Kasumi-1 (cell line): Measurements from ENCODE around the gene NABP1.

ENCODE experiments used
- DNase-seq, 2 experiments: peaks; one replicate each; lab custom pipeline; 2025; lab: John Stamatoyannopoulos, UW

Gene NABP1

DNA sequence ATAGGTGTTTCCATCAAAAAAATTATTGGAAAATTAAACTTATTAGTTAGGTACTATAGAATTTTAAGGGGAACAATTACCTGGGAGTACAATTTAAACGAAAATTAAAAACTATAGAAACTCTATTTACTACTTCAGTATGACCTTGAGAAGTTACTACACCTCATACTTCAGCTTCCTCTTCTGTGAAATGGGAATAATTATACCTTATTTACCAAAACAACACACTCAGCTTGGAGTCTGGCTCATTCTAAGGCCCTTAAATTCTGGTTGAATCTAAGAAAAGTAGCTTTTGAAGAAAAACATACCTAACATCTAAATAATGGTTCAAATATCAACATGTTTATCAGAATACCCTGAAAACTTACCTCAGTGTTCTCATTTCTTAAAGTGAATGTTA lies 2.7 kb downstream of the NABP1 start:
- DNase-seq = no peak

DNA sequence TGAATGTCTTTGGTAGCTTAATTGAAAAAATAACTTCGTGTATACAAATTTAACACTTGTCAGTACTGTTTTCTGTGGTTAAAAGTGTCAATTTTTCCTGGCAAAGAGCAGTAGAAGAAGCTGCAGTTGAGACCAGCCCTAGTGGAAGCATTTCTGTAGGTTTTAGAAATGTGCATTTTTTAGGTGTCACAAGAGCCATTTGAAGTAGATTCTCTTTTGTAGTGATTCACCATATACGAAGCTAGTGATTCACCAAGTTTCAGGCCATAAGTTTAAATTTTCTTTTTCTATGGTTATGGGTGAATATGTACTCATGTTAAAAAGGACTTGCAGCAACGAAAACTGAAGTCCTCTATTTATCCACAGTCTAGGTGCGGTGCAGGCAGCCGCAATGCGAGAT lies 4.2 kb downstream of the NABP1 start:
- no peak for DNase-seq

DNA sequence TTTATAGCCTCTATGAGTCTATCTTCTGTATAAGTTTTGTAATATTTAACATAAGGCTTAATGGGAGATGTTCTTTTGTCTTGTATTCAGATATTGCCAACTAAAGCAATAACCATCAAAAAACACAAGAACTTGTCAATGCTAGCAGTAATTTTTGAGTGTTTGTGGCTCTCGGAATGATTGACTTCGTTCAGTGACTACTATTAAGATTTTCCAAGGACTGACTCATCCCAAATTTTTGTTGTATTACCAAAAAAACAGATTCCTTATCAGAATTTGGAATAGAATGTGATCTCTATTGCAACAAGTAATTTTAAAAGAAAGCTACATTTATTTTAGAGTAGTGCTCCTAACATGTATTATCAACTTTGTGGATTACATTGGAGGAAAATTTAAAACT lies 8.1 kb downstream of the NABP1 start:
- DNase-seq = no peak

DNA sequence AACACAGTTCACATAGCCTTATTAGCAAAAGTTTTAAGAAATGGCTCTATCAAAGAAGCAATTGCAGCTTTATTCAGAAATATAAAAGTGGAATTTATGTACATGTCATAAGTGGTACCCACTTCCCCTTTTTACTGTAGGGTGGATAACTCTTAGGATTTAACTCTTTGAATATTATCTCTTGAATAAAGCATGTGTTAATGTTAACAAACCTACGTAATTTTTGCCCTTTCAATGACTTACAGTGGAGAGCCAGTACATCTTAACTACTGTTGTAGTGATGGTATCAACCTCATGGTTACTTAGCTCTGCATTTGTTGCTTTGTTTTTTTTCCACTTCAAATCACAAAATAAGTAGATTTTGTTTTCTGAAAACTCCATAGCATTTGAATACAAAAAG lies 8.8 kb downstream of the NABP1 start:
- DNase-seq = peak; percentile 33 to 49

DNA sequence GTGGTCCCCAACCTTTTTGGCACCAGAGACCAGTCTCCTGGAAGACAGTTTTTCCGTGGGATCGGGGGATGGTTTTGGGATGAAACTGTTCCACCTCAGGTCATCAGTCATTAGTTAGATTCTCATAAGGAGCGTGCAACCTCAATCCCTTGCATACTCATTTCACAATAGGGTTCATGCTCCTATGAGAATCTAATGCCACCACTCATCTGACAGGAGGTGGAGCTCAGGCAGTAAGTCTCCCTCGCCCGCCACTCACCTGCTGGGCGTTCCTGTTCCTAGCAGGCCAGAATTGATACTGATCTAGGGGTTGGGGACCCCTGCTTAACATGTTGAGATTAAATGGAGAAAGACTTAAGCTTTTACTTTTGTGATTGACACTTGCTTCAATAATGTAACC lies 9.9 kb downstream of the NABP1 start:
- DNase-seq = no peak

DNA sequence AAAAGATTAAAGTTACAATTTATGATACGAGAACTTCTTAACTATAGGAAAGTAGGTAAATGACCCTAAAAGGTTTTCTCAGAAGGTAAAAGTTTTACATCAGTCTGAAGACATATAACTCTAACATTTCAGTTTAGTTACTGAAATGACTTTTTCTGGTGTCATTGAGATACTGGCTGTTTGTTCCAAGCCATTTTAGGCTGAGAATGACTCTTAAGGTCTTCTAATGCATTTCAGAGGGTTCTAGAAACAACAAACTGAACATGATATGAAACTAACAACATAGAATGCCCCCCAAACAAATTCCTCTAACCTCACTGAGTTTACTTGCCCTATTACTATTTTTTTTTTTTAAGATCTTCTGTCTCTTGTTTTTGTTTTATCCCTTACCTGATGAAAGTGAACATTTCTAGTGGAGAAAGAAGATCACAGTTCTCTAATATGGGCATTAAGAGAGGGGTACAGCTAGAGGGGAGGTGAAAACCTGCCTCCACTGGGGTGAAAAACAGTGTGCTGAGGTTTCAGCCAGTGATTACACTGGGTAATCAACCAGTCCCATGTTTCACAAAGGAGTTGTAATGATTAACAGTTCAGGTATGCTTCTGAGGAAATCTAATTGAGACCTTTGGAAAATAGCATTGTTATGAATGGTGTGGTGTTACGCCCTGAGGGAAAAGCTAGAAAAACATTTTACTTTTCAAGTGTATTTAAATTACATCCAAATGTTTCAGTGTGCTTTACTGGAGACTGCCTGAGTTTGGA lies 11.2 kb downstream of the NABP1 start:
- DNase-seq = no peak

DNA sequence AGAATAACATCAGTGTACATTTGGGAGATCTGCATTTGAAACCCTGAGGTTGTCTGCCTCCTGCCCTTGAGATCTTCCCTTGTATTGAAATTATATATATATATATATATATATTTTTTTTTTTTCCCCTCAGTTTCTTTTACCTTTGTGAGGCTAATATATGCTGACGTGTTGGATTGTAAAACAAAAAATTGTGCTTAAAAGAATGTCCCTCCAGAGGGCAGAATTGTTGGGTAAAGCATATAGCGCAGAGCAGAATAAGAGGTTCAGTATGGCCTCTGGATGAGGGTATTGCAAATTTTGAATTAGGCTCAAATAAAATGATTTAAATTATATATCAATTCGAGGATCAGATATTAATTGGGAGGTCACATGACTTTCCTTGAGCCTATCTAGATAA lies 12.4 kb downstream of the NABP1 start:
- DNase-seq = peak; percentile 45 to 52

DNA sequence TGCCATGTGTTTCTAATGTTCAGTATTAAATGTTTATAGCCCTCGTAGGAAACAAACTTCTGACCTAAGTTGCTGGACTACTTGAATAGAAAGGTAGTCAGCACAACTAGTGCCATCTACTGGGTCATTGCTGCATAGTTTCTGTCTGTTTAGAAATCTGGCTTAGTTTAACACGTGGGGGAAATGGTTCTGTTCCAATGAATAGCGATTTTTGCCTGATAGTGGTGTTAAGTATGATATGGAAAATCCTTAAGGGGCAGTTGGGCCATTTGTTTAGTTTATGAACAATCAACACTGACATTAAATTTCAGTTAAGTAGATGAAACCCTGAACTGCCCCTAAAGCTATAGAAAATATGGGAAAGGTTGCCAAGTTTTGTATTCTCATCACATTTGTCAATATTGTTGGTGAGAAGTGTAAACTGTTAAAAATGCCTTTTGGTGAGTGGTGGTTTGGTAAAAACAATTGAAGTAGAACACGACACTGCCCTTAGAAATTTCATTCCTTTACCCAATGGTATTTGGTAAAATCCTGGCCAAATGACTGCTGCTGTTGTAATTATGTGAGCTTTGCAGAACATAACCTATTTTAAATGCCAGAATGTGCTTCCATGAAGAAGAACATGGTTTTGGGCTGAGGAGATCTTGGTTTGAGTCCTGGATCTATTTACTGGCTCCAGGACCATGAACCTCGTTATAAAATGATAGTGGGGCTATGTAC lies 13.2 kb downstream of the NABP1 start:
- peak; percentile 89 to 95 for DNase-seq

DNA sequence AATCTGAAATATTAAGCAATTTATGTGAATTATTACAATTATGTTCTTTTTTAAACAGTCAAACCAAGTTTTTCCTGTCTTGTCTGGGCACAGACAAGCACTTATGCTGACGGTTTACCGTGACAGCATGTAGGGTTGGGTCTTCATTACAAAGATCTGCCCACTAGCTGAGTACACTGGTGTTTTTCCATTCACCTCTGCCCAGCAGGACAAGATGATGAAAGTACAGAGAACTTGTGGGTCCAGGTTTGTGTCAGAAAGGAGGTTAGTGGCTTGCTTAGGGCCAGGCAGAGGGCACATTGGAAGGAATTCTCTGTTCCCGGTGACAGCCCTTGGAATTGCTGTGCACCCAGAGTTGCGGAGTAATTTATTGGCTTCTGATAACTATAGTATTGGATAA lies 14.0 kb downstream of the NABP1 start:
- DNase-seq = no peak

DNA sequence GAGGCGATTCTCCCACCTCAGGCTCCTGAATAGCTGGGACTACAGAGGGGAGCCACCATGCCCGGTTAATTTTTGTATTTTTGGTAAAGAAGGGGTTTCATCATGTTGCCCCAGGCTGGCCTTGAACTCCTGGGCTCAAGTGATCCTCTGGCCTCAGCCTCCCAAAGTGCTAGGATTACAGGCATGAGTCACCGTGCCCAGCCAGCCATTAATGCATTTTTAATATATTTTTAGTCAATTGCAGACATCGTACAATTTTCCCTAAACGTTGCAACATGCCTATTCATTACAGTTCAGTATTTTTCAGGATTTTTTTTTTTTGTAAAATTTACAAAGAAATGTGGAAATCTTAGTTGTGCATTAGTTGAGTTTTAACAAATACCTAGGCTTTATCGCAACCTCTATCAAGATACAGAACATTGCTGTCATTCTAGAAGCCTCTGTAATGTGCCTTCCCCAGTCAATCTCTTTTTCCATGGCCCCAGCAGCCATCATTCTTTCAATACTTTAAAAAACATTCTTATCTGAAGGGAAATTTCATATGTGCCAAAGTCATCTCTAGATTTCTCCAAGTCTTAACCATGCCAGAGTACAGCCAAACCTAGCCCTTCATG lies 14.7 kb downstream of the NABP1 start:
- no peak for DNase-seq

DNA sequence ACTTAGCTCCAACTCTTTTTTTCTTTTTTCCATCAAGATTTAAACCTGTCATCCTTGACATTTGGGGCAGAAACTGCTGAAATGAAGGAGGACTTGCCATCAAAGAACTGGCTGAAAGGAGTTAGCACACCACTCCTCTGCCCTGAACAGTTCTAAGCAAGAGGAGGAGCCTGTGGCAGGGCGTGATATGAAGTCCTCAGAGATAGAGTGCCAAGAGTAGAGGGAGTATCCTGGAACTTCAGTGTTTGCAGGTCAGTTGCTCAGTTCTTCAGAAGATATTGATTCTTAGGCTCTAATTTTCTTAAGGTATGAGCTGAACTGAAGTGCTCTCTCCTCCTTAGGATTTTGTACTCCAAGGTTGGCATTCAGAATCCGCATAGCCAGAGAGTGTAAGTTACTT lies 15.2 kb downstream of the NABP1 start:
- no peak for DNase-seq

DNA sequence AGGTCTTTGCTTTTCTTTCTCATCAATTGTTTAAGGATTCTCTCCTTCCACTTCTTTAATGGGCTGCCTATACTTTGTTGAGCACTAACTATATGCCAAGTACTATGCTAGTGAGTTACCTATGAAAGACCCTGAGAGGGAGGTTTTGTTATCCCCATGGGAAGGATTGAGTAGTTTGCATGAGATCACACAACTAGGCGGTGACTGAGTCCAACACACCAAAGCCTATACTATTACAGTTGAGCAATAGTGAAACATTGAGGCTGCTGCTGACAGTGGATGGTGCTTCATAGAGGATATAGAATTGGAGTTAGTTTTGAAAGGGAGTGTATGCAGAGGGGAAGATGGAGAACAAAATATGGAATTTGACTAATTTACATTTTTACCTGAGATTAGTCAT lies 15.8 kb downstream of the NABP1 start:
- no peak for DNase-seq

DNA sequence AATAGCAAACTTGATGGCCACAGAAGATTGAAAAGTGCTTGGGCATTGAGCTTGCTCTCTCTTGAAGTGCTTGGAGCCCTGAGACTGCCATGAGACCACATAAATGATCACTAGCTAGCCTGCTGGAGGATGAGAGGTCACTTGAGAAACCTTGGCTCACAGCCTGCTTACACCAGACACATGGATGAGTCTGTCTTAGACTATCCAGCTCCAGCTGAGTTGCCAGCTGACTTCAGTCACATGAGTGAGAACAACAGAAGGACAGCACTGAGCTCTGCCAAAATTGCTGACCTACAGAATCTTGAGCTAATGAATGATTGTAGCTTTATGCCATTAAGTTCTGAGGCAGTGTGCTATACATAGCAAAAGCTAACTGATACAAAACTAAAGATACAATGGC lies 18.1 kb downstream of the NABP1 start:
- no peak for DNase-seq

DNA sequence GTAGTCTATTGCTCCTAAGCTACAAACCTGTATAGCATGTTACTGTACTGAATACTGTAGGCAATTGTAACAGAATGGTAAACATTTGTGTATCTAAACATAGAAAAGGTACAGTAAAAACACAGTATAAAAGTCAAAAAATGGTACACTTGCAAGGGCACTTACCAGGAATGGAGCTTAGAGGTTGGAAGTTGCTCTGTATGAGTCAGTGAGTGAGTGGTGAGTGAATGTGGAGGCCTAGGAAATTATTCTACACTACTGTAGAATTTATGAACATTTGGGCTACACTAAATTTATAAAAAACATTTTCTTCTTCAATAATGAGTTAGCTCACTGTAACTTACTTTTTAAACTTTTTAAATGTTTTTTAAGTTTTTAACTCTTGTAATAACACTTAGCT lies 19.0 kb downstream of the NABP1 start:
- no peak for DNase-seq

DNA sequence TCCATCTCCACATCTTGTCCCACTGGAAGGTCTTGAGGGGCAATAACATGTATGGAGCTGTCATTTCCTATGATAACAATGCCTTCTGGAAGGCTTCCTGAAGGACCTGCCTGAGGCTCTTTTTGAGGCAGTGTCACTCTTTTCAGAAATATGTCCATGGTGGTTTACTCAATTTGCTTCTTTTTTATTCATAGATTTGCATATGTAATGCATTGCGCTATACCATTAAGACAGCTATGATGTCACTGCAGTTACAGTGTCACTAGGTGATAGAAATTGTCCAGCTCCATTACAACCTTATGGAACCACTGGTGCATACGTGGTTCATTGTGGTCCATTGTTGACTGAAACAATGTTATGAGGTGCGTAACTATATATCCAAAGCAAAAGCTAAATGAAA lies 19.9 kb downstream of the NABP1 start:
- no peak for DNase-seq

DNA sequence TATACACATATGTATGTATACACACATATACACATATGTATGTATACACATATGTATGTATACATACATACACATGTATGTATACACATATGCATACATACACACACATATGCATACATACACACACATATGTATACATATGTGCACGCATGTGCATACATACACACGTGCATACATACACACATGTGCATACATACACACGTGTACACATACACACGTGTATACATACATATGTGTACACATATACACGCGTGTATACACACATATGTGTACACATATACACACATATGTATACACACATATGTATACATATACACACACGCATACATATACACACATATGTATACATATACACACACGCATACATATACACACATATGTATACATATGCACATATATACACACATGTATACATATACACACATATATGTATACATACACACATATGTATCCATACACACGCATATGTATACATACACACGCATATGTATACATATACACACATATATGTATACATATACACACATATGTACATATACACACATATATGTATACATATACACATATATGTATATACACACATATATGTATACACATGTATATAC lies 21.5 kb downstream of the NABP1 start:
- no peak for DNase-seq

DNA sequence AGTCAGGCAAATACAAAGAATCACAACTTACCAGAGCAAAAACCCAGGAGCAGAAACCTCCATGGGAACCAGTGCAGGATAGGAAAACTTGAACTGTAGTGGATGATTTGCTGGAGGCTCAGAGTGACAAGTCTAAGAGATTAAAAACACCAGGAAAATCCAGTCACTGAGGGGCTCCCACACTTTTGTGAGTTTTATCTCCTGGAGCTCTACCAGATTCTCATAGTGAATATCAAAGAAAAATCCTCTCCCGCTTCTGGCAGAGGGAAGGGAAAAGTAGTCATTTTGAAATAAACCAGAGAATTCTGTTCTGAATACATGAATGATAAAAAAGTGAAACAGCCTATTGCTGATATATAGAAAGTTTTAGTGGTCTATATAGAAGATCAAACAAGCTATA lies 23.1 kb downstream of the NABP1 start:
- no peak for DNase-seq

DNA sequence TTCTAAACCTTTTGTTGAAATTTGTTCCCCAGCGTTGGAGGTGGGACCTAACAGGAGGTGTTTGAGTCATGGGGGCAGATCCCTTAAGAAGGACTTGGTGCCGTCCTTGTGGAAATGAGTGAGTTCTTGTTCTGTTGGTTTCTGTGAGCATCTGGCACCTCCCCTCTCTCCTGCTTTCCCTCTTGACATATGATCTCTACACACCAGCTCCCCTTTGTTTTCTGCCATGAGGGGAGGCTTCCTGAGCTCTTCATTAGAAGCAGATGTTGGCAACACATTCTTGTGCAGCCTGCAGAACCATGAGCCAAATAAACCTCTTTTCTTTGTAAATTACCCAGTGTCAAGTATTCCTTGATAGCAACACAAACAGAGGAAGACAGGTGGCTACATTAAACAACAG lies 23.8 kb downstream of the NABP1 start:
- no peak for DNase-seq

DNA sequence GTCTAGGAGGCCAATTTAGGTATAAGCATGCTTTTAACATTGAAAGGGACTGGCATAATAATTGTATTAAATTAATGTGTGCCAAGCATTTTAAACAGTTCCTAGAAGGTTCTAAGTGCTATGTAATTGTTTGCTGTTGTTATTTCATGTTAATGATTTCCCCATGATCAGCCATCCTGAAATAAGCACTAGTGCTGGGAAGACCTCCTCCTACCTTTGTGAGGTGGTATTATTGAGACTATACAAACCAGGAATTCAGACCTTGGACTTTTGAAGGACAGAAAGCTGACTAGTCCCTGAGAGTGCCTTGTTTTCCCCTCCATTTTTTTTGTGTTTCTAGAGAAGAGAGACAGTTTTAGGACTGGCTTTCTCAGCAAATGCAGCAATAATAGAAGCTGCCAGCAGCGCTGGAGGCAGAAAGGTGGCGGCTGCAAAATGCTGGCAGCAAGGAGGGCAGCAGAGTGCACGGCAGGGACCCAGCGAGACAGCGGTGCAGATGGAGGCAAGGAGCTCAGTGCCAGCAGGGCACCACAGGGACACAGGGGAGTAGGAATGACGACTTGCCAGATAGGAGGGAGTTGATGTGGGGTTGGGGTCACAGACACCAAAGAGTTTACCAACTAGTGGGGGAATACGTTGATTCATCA lies 25.3 kb downstream of the NABP1 start:
- no peak for DNase-seq

DNA sequence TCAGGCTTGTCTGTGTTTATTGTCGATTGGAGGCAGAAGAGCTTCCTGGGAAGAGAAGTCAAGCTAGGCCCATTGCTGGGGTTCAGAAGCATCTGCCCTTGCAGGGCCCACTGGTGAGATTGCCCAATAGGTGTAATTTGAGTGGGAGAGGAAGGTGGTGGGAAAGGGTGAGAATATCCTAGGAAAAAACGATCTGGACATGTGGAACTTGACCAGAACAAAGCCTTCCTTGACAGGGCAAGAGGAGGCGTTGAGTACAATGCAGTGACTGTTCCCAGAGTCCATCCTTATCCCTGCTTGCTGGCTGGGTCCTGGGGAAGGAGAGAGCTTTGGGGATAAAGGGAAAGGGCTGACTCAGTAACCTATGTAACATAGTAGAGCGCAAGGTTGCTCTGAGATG lies 27.1 kb downstream of the NABP1 start:
- no peak for DNase-seq

DNA sequence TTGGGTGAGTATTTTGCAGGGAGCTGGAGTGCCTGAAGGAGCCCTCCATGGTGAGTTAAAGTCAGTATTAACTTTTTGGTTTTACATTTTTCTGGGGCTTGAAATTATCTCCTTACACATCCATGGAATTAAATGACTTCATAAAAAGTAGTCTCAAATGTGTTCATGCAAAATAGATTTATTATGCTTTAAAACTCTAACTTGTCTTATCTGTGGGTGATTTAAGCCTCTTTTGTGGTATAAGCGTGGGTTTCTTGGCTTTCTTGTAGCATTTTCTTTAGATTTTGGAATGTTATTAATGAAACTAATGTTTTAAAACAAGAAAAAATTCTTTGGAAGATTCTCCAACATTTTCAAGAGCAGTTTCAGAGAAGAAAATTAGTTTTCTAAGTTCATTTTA lies 27.8 kb downstream of the NABP1 start:
- no peak for DNase-seq

DNA sequence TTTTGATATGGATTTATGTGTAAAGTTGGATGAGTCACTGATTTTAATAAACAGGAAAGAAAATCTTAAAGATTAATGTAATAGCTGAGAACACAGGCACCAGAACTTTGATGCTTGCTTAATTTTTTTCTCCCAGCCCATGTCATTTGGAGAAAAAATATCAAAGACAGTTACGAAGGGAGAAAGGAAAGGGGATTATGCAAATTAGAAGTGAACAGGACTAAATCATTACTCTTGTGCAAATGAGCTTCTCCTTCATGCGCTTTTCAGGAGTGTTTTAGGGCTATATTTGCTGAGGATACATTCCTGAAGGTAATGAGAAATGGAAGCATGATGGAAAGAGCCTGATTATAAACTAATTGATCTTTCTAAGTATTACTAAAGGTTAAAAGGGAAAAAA lies 28.9 kb downstream of the NABP1 start:
- no peak for DNase-seq

DNA sequence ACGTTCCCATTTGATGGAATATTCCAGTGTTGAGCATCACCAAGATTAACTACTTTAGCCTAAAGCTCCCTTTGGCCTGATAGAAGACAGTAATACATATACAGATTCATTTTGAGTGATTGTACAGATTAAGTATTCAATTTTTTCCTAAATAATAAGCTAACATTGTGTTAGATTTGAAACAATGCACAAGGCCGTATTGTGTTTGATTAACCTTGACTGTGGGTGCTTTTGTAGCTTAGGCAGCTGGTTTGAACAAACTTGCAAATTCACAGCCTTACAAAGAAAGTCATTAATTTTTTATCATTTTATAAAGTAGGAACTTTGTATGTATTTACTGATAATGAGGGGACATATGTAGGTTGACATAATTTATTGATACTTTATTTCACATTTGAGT lies 29.6 kb downstream of the NABP1 start:
- no peak for DNase-seq
